Measurements from ENCODE around the gene TTC12.

DNA sequence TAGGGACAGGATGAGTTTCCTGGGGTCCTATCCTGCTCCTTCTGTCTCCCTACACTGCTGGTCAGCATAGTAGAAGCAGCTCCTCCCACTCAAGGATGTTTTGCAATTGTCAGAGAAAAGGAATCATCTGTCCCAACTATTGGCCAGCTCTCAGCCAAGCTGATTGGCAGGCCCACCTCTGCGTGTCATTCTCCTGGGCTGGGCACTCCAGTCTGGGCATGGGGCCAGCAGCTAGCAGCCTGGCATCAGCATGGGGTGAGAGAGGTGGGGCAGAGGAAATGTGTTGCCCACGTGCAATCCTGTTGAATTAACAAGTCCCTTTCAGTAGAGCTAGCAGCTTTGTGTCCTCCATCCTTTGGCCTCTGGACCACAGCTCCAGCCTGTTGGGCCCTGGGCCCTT is 87.3 kb downstream of the TTC12 start:
- TF ChIP-seq, protein P1, sequence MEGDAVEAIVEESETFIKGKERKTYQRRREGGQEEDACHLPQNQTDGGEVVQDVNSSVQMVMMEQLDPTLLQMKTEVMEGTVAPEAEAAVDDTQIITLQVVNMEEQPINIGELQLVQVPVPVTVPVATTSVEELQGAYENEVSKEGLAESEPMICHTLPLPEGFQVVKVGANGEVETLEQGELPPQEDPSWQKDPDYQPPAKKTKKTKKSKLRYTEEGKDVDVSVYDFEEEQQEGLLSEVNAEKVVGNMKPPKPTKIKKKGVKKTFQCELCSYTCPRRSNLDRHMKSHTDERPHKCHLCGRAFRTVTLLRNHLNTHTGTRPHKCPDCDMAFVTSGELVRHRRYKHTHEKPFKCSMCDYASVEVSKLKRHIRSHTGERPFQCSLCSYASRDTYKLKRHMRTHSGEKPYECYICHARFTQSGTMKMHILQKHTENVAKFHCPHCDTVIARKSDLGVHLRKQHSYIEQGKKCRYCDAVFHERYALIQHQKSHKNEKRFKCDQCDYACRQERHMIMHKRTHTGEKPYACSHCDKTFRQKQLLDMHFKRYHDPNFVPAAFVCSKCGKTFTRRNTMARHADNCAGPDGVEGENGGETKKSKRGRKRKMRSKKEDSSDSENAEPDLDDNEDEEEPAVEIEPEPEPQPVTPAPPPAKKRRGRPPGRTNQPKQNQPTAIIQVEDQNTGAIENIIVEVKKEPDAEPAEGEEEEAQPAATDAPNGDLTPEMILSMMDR (IDR thresholded peaks at IDR 0.05): no peak
- no peak for TF ChIP-seq POLR2A (IDR thresholded peaks at IDR 0.05)

Data from esophagus squamous epithelium (tissue), 4 donors.